GM21619 (cell line): ENCODE measurements around the gene HYPK.
"Not testable (repeated sequence)": the region's sequence is repeated elsewhere in the genome, so short reads cannot be mapped to it uniquely, and the experiment has no call there.

Source experiments
- ATAC-seq: cut with Tn5 transposase; IDR thresholded peaks from one replicate; pipeline ENCODE4 v1.9.1; 2021; ENCODE audit not compliant: unreplicated experiment

Gene HYPK

DNA sequence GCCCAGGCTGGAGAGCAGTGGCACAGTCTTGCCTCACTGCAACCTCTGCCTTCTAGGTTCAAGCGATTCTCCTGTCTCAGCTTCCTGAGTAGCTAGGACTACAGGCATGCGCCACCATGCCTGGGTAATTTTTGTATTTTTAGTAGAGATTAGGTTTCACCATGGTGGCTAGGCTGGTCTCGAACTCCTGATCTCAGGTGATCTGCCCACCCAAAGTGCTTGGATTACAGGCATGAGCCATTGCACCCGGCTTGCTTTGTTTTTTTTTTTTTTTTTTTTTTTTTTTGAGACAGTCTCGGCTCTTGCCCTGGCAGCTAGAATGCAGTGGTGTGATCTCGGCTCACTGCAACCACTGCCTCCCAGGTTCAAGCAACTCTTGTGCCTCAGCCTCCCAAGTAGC is 32.1 kb downstream of the HYPK start:
- ATAC-seq = not testable (repeated sequence)

- no peak for ATAC-seq
These were observed 45.0 kb downstream of the HYPK start for GRCh38 chr15:43845421-43845820.

GRCh38 chr15:43851251-43851650 is 50.9 kb downstream of the HYPK start:
- ATAC-seq = no peak

DNA sequence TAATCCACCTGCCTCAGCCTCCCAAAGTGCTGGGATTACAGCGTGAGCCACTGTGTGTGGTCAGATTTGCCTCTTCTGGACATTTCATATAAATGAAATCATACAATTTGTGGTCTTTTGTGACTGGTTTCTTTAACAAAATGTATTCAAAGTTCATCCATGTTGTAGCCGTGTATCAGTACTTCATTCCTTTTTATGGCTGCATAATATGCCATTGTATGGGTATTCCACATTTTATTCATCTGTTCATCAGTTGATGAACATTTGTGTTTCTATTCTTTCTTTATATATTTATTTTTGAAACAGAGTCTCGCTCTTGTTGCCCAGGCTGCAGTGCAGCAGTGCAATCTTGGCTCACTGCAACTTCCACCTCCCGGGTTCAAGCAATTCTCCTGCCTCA is 52.2 kb downstream of the HYPK start:
- no peak for ATAC-seq
